Measurements from ENCODE around the gene SIGLEC1. TPM values are rescaled to one million over a fixed set of nuclear protein-coding genes. Genes with fewer than 3 reads are reported as not detected.

SIGLEC1 gene
- total and polyA plus RNA-seq, 2 of the 8 experiments (the other 6 are each of a cell fraction or from before 2014, with no cell fraction given) = 0.02 TPM; not detected in 1

DNA sequence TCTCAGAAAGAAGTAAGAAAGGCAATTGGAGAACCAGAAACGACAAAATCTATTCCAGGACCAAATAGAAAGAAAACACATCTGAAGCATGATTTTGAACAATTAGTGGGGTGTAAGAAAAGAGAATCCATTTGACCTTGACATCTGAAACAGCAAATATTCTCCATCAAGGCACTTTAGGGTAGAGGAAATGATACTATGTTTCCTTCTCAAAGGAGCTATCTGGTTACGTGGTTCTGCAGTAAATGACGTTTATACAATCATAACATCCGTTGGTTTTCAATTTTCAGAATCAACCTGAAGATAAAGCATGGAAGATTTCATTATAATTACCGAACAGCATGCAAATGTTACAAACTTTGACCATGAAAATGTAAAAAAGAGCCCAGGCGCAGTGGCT is 8.2 kb upstream of the SIGLEC1 start:
- H3K4ac ChIP-seq (replicated peaks; ENCODE audit: insufficient read length, low read depth, low read length) = no peak overlapping the region
- no peak overlapping the region for H2BK20ac ChIP-seq (ENCODE audit: low read length)
- no peak overlapping the region for H3K9ac ChIP-seq (replicated peaks in 1 of 4; ENCODE audit: extremely low read depth in 1 of 4, low read depth in 3 of 4, low read length in 3 of 4)
- no peak overlapping the region for H2AK5ac ChIP-seq (ENCODE audit: low read depth, low read length)
- no peak overlapping the region for H4K91ac ChIP-seq (replicated peaks; ENCODE audit: insufficient read length, low read length)
- H3K23me2 ChIP-seq (ENCODE audit: low read depth, low read length) = no peaks in the 10 kb centered on the region
- H3K14ac ChIP-seq (ENCODE audit: insufficient read length) = no peak overlapping the region
- H2BK5ac ChIP-seq (ENCODE audit: low read depth, low read length) = no peak overlapping the region
- H3K79me1 ChIP-seq (ENCODE audit: low read depth, low read length) = no peaks in the 10 kb centered on the region
- H3K4me1 ChIP-seq (replicated peaks in 1 of 4; ENCODE audit: control insufficient read depth in 3 of 4, insufficient read depth in 4 of 4, low read length in 3 of 4) = no peaks in the 10 kb centered on the region
- H4K8ac ChIP-seq (ENCODE audit: extremely low read depth, insufficient read depth, low read length) = no peak overlapping the region
- no peak overlapping the region for H2BK15ac ChIP-seq (ENCODE audit: low read length)
- no peak overlapping the region for H2BK120ac ChIP-seq (replicated peaks; ENCODE audit: low read depth, low read length)
- no peak overlapping the region for H2BK12ac ChIP-seq (ENCODE audit: low read depth, low read length)
- no peaks in the 10 kb centered on the region for H3K9me3 ChIP-seq (ENCODE audit: insufficient read depth in 2 of 2, low read depth in 1 of 2, low read length in 1 of 2)
- H3K4me3 ChIP-seq (ENCODE audit: extremely low read depth in 1 of 4, insufficient read depth in 2 of 4, low read depth in 3 of 4, low read length in 4 of 4) = no peak overlapping the region
- no peaks in the 10 kb centered on the region for H3K27me3 ChIP-seq (replicated peaks in 1 of 4; ENCODE audit: control insufficient read depth in 3 of 4, extremely low read depth in 1 of 4, insufficient read depth in 3 of 4, low read length in 3 of 4)
- H3K23ac ChIP-seq (ENCODE audit: insufficient read length) = no peak overlapping the region
- no peak for DNase-seq (ENCODE audit: low read depth in 1 of 2, low spot score in 2 of 2)
- H3K18ac ChIP-seq (ENCODE audit: extremely low read depth, low read length) = no peak overlapping the region
- H3K79me2 ChIP-seq (ENCODE audit: control insufficient read depth in 1 of 2, insufficient read depth in 2 of 2, low read length in 2 of 2) = no peaks in the 10 kb centered on the region
- no peak overlapping the region for H2AFZ ChIP-seq (ENCODE audit: low read length)
- WGBS, 2 experiments (ENCODE audit: extremely low coverage in 1 of 2, insufficient coverage in 1 of 2, insufficient read length in 1 of 2, insufficient replicate concordance in 2 of 2, low coverage in 1 of 2, low lambda C conversion rate in 2 of 2, missing lambda C conversion rate in 1 of 2) = 73% methylated on average over 6 of the region's 6 CpGs; no CpG with 5 or more reads in 1 of the 2 experiments
- H4K20me1 ChIP-seq (replicated peaks in 1 of 2; ENCODE audit: control insufficient read depth in 1 of 2, insufficient read depth in 2 of 2, low read length in 2 of 2) = no peaks in the 10 kb centered on the region
- no peaks in the 10 kb centered on the region for H3K36me3 ChIP-seq (ENCODE audit: control insufficient read depth in 2 of 4, insufficient read depth in 4 of 4, low read length in 3 of 4)
- CTCF ChIA-PET (ENCODE audit: partially characterized antibody) = interaction anchor here (1.0 to 42.0 kb wide), 6 partner anchors 7 to 66 kb away, joined by 3 to 1432 read pairs (median 22); partner anchors contain the start of genes ADAM33 and CENPB
- no peak overlapping the region for H4K5ac ChIP-seq (ENCODE audit: insufficient read length, low read depth, low read length)
- TF ChIP-seq NANOG (IDR thresholded peaks at IDR 0.05; ENCODE audit: insufficient read depth, low read depth, low read length, poor library complexity, severe bottlenecking) (no peak), YY1 (IDR thresholded peaks at IDR 0.05; ENCODE audit: low read depth, low read length) (no peak), RBBP5 (IDR thresholded peaks at IDR 0.05; ENCODE audit: borderline replicate concordance, low read depth, low read length) (no peak)
- POLR2A ChIA-PET (ENCODE audit: partially characterized antibody) = interaction anchor here (0.9 to 1.9 kb wide), 6 partner anchors 9 to 50 kb away, joined by 3 to 7 read pairs (median 5); partner anchors contain the start of gene HSPA12B
- H3K4me2 ChIP-seq (ENCODE audit: insufficient read depth in 1 of 2, low read depth in 2 of 2, low read length in 2 of 2) = no peak overlapping the region
- no peak overlapping the region for H3K27ac ChIP-seq (ENCODE audit: low read depth, low read length)
- H3K56ac ChIP-seq (replicated peaks; ENCODE audit: insufficient read length, low read depth, low read length) = no peak overlapping the region
- FAIRE-seq = no peak

All from H1 (cell line).